NCI-H510A treated with DMSO at 0.1 percent for 48 hours (cell line): Measurements from ENCODE around the gene CHST2.
"Not testable (repeated sequence)": the region's sequence is repeated elsewhere in the genome, so short reads cannot be mapped to it uniquely, and the experiment has no call there.

Source experiments
- DNase-seq: peaks from one replicate; lab custom pipeline; 2025; lab: John Stamatoyannopoulos, UW

CHST2 gene, protein sequence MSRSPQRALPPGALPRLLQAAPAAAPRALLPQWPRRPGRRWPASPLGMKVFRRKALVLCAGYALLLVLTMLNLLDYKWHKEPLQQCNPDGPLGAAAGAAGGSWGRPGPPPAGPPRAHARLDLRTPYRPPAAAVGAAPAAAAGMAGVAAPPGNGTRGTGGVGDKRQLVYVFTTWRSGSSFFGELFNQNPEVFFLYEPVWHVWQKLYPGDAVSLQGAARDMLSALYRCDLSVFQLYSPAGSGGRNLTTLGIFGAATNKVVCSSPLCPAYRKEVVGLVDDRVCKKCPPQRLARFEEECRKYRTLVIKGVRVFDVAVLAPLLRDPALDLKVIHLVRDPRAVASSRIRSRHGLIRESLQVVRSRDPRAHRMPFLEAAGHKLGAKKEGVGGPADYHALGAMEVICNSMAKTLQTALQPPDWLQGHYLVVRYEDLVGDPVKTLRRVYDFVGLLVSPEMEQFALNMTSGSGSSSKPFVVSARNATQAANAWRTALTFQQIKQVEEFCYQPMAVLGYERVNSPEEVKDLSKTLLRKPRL

DNA sequence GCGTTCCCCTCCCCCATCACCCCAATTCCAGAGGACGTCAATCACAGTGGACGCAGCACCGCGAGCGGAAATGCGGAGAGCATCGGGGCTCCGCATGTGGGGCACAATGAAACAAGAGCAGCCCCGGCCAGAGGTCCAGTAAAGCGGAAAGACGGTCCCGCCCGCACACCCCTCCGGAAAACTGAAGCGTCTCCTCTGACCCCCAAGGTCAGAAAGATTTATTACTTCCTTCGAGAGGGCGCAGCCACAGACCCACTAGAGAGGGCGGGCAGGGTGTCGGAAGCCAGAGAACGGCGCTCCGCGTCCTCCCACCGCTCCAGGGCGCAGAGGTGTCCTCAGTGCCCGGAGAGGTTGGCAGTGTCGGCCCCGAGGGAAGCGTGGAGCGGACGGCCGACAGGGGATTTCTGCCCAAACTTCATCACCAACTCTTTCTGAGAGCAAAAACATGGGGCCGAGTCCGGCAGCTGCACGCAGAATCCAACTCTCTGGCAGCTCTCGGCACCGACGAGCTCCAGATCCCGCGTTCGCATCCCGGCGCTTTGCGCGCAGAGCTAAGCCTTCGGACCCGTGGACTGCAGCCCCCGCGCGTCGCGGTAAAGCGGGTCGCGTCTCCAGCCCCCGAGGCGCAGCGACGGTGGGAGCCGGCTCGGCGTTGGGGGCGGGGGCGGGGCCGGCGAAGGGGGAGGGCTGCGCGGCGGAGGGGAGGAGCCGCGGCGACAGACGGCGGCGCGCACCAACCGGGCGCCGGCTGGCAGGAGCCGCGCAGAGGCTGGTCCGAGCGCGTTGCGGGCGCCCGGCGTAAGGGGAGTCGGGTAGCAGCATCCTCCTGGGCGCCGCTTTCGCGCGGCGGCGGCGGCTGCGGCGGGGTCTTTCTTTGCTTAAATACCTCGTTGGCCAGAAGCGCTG, at the start of gene CHST2:
CHST2 (plus strand) TSS at position 763 of the 906 bp plus-strand sequence. CDS start 1,046 bp downstream, outside the sequence.
- DNase-seq: peak; percentile 32

DNA sequence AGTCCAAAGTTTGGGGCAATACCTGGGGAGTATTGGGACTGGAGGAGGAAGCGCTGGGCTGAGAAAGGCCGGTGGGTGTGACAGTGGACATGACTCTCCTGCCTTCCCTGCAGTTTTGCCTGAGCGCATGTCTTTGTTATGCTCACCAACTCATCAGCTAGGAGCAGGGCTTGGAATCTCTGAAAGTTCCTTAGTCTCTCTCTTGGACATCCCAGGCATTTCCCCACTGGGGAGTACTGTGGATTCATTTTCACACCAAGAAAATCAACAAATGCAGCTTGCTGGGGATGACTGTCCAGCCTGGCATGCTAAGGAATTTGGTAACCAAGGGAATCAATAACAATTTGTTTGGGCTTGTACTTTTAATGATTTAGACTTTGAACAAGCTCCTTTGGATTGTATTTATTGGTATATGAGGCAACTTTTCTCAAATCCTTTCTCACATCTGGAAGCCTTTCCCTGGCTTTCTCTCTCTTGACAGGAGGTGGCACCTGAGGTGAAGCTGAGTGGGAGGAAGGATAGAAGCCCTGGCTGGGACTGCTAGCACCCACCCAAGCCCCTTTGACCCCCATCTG, 48.5 kb upstream of the CHST2 start:
- DNase-seq: no peak

DNA sequence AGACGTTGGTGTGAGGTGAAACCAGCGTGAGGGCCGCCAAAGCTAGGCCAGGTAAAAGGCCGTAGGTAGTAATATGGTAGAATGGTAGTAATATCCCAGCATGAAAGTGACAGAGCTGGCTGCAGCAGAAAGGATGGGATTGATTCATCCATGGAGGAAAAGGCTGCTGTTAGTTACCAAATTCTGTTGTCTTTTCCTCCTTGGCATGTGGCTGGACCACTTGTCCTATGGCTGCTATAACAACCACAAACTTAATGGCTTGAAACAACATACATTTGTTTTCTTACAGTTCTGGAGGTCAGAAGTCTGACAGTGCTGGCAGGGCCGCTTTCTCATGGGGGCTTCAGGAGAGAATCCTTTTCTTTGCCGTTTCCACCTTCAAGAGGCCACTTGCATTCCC, 47.8 kb upstream of the CHST2 start:
- DNase-seq: no peak

DNA sequence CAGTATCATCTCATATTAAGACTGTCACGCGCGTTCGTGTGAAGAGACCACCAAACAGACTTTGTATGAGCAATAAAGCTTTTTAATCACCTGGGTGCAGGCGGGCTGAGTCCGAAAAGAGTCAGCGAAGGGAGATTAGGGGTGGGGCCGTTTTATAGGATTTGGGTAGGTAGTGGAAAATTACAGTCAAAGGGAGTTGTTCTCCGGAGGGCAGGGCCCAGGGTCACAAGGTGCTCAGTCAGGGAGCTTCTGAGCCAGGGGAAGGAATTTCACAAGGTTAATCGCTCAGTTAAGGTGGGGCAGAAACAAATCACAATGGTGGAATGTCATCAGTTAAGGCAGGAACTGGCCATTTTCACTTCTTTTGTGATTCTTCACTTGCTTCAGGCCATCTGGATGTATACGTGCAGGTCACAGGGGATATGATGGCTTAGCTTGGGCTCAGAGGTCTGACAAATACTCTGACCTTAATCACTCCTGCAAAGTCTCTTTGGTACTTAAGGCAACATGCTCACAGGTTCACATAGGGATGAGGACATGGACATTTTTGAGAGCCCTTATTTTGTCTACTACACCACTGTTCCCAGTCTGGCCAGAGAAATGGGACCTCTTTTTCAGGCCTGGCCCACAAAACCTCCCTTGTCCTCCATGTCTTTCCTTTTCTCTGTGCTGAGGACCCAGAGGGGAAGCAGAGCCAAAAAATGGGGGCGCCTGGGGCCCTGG, 47.1 kb upstream of the CHST2 start:
- not testable (repeated sequence) for DNase-seq

DNA sequence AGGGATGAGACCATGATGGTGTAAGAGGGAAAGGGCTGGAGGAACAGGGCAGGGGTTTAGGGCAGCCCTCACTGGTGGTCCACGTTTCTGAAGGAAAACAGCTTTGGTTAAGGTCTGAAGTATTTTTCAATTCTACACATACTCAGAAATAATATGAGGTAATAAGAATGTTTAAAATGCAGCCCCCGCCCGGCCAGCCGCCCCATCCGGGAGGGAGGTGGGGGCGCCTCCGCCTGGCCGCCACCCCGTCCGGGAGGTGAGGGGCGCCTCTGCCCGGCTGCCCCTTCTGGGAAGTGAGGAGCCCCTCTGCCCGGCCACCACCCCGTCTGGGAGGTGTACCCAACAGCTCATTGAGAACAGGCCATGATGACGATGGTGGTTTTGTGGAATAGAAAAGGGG, 46.0 kb upstream of the CHST2 start:
- DNase-seq: not testable (repeated sequence)

DNA sequence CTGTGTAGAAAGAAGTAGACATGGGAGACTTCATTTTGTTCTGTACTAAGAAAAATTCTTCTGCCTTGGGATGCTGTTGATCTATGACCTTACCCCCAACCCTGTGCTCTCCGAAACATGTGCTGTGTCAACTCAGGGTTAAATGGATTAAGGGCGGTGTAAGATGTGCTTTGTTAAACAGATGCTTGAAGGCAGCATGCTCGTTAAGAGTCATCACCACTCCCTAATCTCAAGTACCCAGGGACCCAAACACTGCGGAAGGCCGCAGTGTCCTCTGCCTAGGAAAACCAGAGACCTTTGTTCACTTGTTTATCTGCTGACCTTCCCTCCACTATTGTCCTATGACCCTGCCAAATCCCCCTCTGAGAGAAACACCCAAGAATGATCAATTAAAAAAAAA, 45.6 kb upstream of the CHST2 start:
- not testable (repeated sequence) for DNase-seq

DNA sequence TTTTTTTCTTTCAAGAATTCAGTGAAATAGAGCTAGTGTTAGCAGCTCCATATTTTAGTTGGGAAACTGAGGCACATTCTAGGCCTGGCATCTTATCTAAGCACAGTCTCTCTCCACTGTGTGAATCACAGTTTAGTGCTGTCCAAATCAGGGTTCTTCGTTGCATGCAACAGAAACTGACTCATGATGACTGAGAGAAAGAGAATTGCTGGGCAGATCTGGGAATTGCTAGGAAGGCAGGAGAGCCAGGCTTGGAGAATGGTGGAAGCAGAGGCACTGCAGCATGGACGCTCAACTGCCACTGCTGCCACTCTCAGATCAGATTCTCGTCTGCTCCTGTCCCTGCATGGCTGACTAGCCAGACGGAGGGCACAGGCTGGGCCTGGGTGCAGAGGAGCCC, 40.7 kb upstream of the CHST2 start:
- DNase-seq: no peak

DNA sequence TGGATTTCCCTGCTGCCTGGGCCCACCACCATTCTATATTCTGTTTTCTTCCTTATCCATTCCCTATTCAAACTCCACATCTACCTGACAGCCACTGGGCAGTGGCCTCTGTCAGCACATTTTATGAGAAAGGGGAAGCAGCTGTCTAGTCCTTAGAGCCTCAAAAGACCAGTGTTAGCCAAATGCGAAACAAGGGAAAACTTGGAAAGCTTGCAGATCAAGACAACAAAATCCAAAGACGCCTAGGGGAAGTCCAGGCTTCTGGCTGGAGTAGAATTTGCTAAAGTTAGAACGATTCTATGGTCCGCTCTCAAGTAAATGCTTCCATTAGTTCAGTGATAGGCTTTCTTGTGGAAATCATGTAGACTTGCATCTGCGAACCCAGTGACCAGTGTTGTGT, 39.4 kb upstream of the CHST2 start:
- no peak for DNase-seq

DNA sequence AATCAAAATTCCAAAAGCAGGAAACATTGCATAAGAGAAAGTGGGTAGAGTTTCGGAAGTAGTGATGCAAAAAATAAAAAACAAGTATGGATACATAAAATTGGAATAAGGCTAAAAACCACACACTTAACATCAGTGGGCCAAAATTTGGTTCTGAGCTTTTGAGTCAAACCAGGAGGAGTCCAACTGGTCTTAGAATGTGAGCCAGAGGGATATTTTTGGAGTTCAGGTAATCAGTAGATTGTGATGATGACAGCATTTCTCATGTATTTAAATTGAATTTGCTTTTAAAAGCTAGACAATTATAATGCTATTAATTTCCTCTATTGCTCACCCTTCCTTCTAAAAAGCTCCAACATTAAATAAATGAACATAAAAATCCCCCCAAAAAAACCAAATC, 38.2 kb upstream of the CHST2 start:
- no peak for DNase-seq

DNA sequence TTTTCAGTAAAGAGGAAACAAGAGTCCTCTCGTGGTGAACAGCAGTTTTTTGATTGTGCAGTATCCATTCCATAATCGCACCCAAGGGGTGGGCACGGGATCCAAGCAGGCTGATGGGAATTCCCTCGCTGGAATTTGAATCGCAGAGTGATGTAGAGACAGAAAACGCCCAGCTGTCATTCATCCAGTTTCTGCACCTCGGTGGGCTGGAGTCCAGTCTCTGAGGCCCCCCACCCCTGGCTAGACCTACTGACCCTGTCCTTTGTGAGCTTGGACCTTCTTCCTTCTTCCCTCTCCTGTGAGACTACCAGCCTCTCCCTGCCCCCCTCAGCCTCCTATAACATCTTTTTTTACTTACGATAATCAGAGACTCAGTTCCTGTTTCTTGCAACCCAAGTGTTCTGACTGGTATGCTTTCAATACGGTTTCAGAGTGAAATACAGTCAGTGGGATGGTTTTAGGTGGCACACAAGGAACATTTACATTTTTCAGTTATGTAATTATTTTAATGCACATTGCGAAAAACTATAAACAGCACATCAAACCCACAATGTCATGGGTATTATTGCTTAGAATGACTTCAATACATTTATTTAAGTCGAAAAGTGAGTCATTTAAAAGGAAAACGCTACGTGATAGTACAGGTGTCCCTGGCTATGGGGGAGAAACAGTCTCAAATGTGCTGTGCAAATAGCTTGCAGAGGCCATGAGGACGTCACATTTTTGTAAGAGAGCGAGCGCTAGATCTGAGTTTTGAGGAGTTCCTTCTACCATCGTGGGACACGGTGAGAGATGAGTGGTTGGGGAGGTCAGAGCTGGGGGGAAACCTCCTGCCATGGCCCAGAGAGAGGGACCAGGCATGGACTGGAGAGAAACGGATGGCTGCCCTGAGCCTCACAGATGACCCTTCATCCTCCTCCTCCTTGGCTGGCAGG, 37.5 kb upstream of the CHST2 start:
- DNase-seq: no peak

DNA sequence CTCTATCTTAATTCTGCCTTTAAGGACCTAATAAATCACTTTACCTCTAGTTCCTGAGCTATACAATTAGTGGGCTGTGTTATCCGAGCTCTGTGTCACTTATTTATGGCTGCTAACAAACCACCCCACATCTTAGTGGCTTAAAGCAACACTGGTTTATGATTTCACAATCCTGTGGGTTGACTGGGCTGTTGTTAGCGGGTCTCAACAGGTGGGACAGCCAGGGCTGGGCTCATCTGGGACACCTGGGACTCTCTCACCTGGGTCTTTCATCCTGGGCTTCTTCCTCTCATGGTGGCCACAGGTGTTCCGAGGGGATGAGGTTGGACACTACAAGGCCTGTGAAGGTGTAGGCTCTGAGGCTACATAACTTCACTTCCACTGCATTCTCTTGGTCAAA, 35.8 kb upstream of the CHST2 start:
- no peak for DNase-seq

DNA sequence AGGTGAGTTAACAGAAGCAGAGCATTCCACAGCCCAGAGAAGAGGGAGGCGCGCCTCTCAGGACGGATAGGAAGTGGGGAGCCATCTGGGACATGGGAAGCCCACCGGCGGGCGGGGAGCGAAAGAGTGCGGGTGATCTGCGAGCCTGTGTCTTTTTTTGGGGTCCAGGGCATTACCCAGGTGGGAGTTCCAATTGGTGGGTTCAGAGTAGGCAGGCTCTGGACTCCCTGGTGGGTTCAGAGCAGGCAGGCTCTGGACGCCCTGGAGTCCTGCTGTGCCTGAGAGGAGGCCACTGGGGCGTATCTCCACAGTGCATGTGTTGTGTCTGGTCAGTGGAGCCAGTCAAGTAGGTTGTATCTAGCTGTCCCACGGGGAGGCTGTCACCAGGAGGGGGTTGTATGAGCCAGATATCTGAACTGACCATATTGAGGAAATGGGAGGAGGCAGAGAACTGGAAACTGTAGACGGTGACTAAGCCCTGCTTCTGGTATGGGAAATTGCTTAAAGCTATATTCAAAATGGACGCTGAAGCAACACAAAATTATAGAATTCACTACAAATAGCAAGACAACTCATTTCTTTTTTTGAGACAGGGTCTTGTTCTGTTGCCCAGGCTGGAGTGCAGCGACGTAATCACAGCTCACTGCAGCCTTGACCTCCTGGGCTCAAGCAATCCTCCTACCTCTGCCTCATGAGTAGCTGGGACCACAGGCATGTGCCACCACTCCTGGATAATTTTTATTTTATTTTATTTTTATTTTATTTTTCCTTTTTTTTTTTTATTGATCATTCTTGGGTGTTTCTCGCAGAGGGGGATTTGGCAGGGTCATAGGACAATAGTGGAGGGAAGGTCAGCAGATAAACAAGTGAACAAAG, 34.5 kb upstream of the CHST2 start:
- no peak for DNase-seq

DNA sequence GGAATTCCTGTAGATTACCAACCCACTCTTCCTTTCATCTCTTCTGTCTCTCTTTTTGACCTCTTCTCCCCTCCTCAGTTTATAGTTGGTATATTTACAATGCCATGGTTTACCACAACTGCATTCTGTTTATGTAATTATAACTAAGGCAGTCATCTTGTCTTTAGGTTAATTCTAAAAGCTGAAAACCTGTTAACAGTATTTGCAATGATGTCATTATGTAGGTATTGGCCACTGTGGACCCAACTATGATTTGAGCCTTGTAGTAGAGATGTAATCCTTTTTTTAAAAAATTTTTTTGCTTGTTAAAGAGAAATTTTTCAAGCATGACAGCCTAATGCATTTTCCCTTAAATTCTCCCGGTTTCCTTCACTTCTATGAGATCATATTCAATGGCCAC, 30.7 kb upstream of the CHST2 start:
- no peak for DNase-seq

DNA sequence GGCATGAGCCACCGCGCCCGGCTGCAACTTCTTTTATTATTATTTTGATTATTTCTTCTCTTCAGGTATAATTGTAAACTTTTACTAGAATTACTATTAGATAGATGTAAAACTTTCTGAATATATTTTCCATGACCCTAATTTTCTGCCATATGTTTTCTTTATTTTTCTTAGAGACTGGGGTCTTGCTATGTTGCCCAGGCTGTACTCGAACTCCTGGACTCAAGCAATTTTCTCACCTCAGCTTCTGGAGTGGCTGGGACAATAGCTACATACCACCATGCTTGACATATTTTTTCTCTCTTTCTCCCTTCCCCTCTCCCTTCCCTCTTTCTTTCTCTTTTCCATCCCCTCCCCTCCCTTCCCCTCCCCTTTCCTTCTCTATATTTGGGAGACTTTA, 29.6 kb upstream of the CHST2 start:
- DNase-seq: no peak

DNA sequence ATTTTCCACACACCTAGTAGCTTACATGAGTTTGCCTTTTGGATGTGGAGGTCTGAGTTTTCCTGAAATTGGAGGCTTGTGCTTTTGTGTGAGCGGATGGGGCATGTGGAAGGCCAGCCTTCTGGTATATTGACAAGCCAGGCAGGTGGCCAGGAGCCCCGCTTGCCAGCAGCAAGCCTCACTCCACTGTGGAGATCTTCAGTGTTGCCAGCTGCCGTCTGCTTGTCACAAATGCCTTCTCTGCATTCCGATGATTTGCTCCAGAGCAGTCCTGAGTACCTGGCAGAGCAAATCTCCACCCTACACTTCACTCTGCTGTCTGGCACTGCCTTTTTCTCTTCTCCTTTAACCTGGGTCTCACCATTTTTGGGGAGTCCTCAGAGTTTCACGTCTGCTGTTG, 29.1 kb upstream of the CHST2 start:
- DNase-seq: no peak

DNA sequence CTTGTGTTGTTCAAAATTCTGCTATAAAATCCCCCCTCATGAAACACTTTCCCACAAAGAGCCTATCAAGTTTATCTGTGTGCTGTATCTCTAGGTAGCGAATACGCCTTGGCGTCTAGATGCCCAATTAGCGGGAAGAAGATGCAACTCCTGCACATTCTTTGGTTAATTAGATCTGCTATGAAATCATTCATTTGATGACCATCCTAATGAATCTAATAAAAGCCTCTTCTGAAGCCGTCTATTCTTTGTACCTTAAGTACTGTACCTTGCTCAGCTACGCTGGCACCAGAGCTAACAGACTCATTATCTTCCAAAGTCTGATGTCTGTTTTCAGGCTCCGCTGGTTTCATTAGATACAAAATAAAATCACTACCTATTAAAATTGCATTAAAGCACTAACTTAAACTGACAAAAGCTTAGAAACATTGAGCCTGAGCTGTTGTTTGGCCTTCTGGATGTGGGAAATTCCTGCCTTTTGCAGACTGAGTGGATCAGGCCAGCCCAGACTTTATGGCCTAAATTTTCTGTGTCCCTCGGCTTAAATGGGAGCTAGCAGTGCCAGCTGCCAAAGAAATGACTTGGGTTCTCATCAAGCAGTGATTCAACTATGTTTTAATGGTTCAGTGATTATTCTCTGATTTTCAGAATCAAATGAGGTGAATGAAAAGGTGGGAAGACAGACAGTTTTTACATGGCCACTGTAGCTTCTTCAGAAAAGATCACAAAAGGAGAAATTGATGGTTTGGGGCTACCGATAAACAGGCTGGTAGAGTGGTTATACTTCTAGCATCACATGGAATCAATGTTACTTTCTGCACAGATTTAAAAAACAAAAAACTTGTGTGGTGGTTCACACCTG, 28.4 kb upstream of the CHST2 start:
- no peak for DNase-seq

DNA sequence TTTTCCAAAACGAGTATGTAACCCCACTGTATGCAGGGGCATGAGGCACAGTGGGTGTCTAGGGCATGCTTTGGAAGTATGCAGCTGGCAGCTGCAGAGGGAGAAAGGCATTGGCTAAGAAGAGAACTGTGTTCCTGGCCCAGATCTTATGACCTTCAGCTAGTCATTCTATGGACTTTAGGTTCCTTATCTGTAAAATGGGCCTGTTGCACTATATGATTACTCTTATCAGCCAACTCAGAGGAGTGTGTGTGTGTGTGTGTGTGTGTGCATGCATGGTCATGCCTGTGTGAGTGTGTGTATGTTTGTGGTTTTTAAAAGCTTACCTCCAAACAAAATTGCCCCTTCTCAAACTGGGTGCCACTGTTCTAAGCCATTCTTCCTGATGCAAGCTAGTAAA, 27.4 kb upstream of the CHST2 start:
- no peak for DNase-seq

DNA sequence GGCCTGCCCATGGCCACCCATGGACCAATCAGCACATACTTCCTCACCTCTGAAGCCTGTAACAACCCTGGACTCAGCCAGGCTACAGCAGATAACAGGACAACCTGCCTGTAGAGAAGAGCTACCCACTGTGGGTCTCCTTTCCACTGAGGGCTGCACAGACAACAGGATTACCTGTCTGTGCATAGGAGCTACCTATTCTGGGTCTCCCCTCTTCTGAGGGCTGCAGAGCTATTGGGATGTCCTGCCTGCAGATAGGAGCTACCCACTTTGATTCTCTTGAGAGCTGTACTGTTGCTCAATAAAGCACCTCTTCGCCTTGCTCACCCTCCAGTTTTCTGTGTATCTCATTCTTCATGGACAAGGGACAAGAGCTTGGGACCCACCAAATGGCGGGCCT, 23.8 kb upstream of the CHST2 start:
- no peak for DNase-seq
